Adipose tissue (tissue), 3 donors: ENCODE results near the gene IL17RD. TPM values are rescaled to one million over a fixed set of nuclear protein-coding genes. Genes with fewer than 3 reads are reported as not detected.

Experiments used
- H3K27ac ChIP-seq: one replicate; pipeline ENCODE4 v1.5.1; 2013; ENCODE audit warnings: low read depth, low read length
- WGBS, 3 donors: extraction: QIAGEN DNeasy Blood & Tissue Kit; methylation state at CpG; one replicate each; pipeline ENCODE4 v1.1.7; 2013; 5-methylcytosine and 5-hydroxymethylcytosine counted together
- polyA plus RNA-seq, 3 donors: library from polyadenylated mRNA; stranded (reverse); fragments of 200-250 nt; gene quantifications; one replicate each; pipeline ENCODE4 v1.2.3, GENCODE V29; 2013
- donor health status: healthy with polysubstance abuse.
- donor health status: Bipolar disorder and iron deficiency.
- donor health status: healthy.

The IL17RD gene
- polyA plus RNA-seq, 3 donors: 0.60 to 3.1 (median 0.85) TPM

DNA sequence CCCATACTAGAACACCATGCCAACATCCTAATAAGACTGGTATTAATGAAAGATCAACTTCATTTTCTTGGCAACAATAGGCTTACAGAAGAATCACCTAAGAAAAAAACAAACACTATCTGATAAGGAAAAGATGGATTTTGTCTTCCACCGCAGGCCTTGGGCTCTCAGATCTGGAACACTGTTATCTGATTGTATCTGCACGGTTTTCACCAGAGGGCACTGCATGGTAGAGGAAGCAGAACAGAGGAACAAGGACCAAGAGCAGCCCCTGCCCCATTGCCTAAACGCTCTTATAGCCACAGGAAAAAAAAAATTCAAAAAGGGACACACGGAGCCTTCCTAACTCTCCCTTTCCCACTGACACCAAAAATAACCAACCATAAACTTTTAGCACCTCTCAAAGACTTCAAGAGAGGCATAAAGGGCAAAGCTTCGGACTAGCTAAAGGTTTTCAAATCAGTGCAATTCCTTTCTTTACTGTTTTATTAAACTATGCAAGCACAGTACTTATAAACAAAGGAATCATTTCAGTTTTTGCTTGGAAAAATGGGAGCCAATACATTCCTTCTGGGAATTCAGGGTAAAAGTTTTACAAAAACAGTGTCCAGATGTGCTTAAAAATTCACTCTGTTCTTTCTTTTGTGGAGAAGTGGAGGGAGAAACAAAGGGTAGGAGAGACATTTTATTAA, 23.3 kb downstream of the IL17RD start:
- no peak overlapping the region for H3K27ac ChIP-seq

DNA sequence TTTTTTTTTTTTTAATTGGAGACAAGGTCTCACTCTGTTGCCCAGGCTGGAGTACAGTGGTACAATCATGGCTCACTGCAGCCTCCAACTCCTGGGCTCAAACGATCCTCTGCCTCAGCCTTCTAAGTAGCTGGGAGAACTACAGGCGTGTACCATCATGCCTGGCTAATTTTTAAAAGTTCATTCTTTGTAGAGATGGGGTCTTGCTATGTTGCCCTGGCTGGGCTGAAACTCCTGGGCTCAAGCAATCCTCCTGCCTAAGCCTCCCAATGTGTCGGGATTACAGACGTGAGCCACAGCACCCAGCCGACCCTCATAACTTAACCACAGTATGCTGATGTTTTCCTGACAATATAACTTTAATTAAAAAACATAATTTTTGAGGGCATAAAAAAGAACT, 24.3 kb downstream of the IL17RD start:
- WGBS, 3 donors: 92 to 94% (median 93%) methylated on average over 5 of the region's 5 CpGs

More for the DNA sequence above, 23.3 kb downstream of the IL17RD start:
- 34 to 35% (median 34%) methylated on average over 5 of the region's 5 CpGs for WGBS, 3 donors

DNA sequence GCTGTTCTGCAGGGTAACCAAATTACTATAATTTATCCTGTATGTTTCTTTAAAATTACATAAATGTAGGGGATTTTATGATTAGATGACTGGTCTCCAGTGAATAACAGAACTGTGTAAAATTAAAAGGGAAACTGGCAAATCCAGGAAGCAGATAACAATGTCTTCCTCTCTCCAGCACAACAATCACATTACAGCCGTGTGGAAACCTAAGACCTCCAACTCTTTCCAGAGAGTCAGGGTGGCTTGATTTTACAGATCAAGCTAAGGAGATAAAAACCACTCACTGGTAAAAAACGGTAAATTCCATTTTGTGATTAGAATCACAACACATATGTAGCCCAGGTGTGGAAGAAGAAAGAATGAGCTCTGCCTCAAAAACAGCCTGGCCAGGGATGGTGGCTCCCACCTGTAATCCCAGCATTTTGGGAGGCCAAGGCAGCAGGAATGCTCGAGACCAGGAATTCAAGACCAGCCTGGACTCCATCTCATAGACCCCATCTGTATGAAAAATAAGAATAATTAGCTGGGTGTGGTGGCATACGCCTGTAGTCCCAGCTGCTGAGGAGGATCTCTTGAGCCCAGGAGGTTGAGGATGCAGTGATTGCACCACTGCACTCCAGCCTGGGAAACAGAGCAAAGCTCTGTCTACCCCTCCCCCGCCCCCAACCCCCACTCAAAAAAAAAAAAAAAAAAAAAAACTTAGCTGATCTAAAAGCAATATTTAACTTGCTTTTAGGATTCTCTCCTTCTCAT, 29.0 kb downstream of the IL17RD start:
- no peak overlapping the region for H3K27ac ChIP-seq
- WGBS, 3 donors: 62 to 79% (median 67%) methylated on average over 5 of the region's 5 CpGs

More for the DNA sequence above, 24.3 kb downstream of the IL17RD start:
- no peak overlapping the region for H3K27ac ChIP-seq

DNA sequence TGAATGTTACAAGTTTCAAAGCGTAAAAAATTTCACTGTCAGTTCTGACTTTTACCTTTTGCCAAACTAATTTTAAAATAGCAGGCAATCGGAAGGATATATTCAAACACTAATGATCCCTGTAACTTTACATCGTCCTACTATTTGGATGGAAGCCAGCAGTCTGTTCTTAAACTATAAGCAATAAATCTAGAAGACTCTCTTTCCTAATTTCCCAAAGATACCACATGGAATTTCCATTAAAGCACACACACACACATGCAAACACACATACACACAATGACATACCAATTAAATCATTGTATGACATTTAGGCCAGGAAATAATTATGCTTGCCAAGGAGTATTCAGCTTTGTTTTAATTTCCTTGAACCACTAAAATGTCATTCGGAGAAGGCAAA, 32.0 kb downstream of the IL17RD start:
- no peak overlapping the region for H3K27ac ChIP-seq
- WGBS, 3 donors: 58 to 73% (median 61%) methylated on average over 4 of the region's 4 CpGs

DNA sequence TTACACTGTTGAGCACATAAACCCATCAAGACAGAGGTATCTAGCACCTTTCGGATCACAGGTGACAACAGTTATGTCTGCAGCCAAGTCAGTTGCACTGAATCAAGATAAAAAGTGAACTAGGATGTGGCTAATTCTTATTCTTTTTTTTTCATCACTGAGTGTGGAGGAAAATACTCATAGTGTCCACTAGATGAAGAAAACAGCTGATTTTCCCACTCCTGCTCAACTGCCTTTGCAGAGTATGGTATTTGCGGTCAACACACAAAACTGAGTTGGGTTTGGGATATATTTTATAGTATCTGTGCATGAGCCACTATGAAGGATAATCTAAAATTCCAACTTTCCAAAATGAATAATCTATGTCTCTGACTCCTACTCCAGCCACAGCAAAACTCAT, 32.5 kb downstream of the IL17RD start:
- WGBS, 3 donors: 60 to 87% (median 83%) methylated on average over 2 of the region's 2 CpGs
- H3K27ac ChIP-seq: no peak overlapping the region

DNA sequence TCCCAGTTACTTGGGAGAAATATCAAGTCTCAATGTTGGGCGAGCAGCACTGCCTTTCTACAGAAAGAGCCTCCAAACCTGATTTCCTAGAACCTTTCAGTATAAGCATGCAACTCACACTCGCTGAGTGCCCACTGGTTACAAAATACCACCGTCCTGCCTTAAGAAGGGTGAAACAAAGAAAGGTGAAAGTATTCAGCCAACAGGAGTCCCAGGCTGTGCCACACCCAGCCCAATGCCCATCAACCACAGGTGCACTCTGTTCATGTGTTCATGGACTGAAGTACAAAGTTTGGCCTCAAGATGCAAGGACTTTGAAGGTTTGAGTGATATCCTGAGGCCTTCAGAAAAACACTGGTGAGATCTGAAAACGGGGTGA, 34.0 kb downstream of the IL17RD start:
- no peak overlapping the region for H3K27ac ChIP-seq

DNA sequence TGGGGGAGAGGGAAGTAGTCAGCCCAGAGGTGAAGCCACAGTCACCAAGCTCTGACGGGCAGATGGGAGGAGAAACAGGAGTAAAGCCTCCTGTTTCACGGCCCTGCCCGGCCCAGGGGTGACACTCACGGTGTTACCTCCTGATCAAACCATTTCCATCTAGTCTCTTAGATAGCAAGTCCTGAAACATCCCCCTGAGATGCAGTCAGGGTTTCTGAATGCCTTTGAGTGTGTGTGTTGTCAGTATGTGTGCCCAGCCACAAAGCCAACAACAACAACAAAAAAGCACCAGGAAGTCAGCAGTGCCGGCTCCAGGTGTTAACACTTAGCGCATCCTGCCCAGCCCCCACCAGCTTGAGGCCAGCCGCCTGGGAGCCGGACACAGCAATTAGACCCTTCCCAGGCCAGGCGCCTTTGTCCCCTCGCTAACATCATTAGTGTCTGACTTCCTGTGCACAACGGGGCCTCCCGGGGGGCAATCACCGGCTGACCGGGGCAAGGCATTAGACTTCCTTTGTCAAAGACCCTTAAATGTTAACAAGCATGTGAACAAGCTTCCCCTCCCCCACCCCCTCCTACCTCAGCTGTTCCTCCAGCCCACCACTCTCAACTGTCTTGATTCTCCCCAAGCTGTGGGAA, 34.5 kb downstream of the IL17RD start:
- H3K27ac ChIP-seq: no peak overlapping the region
- WGBS, 3 donors: 38 to 55% (median 50%) methylated on average over 14 of the region's 14 CpGs

More for the DNA sequence above, 34.0 kb downstream of the IL17RD start:
- 77 to 78% (median 78%) methylated on average over 4 of the region's 4 CpGs for WGBS, 3 donors

DNA sequence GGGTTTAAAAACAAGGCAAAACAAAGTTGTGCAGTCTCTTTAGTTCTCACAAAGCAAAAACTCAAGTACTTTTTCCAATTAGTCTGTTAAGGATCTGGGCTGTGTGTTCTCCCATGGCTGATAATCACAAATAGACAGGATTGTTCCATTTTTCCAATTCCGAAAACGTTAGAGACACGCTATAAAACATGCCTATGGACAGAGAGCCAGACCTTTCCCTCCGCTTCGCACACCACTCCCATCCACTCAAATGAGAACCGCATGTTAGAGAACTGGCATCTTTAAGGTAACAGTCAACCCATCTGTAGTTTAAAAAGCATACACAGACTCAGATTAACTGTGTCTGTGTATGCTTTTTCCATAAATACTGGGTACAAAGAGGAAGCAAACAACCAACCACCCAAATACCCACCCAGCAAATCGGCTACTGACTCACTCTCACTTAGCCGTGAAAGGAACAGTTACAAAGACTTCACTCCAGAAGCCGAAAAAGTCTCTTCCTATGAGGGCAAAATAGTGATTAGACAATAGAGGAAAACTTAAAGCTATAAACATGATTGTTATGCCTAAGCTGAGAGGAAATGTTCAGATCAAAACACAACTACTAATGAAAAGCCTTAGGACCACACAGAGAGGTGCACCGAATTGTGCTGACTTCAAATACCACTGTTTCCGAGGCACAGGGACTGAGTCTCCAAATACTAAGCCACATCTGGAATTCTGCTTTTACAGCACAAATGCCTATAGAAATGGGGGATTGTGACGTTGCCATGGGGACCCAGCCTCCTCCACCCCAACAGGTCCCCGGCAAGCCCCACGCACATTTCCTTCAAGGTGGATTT, 36.1 kb downstream of the IL17RD start:
- WGBS, 3 donors: 75 to 80% (median 77%) methylated on average over 14 of the region's 14 CpGs
- no peak overlapping the region for H3K27ac ChIP-seq

DNA sequence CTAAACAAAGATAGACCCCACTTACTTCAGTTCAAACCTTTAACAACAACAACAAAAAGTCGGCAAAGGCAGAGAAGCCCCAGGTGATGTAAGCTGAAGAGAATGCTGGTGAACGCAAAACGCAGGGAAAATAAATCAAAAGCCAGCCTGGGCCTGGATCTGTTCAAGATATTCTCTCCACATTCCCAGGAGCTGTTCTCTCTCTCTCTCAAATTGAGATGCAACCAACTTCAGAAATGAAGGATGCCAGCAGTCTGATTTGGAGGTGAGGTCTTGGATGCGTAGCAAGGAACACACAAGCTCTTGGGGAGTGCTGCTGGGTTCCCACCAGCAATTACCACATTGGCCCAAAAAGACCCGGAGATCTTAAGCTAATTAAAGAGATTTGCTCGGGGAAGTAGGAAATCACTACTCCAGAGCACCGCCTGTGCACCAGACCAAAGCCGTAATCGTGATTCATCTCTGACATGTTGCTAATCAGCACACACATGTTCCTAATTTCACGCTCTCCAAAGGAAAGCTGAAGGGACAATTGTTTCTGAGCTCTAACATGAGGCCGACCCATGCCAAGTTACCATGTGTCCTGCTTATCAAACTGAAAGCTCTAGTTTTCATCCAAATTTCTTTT, 37.1 kb downstream of the IL17RD start:
- 55 to 68% (median 57%) methylated on average over 11 of the region's 11 CpGs for WGBS, 3 donors
- H3K27ac ChIP-seq: no peak overlapping the region

DNA sequence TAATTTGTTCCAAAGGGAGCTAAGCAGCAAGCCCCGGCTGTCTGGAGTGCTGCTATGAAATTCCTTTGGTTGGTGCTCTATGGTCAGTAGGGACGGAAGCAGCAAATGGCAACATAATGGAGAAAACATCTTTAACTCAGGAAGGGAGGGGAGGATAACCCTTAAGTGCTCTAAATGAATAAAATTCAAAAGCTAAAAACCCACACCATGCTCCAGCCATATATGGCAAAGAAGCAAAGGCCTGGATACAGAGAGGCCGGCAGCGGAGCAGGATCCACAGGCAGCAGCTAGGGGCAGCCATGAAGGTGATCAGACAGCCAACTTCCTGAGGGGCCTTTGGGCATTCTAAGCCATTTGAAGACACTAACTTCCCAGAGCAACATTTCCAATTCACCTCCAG, 38.9 kb downstream of the IL17RD start:
- WGBS, 3 donors: 92 to 93% (median 93%) methylated on average over 4 of the region's 4 CpGs
- H3K27ac ChIP-seq: no peak overlapping the region

DNA sequence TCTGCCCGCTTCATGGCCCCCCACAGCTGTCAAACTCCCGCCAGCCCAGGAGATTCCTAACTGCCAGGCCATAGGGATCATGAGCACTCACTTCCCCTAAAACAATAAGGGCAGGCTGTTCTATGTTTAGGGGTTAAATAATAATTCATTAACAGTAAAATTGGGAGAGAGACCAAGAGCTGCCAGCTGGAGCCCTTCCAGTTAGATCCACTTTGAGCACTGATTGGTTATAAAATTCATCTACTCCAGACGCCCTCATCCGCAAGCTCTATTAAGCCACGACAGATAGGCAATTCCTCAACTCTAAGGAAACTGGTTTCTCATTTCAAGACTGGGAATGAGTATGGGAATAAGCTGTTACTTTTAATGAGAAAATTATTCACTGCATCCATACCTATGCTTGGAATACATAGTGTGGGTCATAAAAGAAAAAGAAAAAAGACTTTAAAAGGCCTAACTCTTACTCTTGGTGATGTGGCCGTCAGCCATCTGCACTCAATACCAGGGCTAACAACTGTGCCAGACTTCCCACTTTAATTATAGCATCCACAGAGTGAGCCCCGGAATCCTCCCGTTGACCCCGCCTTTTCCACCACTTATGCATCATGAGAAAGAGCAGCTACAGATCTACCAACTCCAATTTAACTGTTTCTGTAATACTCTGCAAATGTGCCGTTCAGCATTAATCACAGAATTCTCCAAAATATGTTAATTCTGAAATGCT, 44.5 kb downstream of the IL17RD start:
- no peak overlapping the region for H3K27ac ChIP-seq
- 62 to 66% (median 65%) methylated on average over 10 of the region's 10 CpGs for WGBS, 3 donors

DNA sequence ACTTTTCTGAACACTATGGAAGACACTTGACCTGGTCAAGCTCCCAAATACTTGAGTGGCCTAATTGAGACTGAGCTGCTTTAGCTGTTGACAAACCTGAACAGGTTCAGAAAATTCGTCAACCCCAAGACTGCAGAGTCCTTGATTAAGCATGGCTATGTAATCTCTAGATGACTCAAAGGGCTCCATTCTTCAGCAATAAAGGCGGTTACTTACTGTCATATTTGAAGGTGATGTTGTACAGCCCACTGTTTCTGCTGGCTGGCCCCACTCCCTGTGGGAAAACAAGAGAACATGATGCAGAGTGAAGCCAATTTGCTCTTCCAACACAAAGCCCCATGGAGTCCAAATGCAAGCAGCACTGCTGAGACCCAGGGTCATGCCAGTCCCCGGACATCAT, 45.1 kb downstream of the IL17RD start:
- 66 to 77% (median 71%) methylated on average over 3 of the region's 3 CpGs for WGBS, 3 donors
- H3K27ac ChIP-seq: no peak overlapping the region

DNA sequence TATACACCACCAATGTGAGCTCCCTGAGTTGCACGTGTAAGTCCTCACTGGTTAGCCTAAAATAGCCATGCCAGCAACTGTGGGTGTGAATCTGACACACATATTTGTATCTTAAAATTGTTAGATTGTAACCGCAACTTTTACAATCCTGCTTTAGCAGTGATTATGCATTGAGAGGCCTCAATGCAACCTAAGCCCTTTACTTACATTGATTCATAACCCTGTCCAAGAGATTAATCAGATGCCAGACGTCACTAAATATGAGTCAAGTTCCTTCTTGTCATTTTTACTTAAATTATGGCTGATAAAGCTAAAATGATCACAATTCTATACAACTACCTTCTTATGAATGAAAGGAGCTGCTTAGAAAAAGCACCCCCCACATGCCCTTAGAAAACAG, 46.9 kb downstream of the IL17RD start:
- 53 to 58% (median 57%) methylated on average over 3 of the region's 3 CpGs for WGBS, 3 donors
- H3K27ac ChIP-seq: no peak overlapping the region

DNA sequence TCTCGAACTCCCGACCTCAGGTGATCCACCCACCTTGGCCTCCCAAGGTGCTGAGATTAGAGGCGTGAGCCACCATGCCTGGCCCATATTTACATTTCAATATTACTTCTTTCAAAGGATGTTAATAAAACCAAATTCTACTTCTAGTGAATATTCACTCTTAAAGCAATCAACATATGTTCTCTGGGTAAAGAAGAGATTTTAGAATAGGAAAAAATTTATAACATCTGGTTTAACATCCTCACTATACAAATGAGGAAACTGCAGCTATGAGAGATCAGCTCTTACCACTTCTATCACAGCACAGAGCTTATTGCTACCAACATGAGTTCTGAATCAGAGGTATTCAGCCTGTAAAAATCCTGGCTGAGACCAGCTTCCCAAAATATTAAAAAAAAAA, 48.7 kb downstream of the IL17RD start:
- no peak overlapping the region for H3K27ac ChIP-seq
- 85 to 97% (median 97%) methylated on average over 3 of the region's 3 CpGs for WGBS, 3 donors

DNA sequence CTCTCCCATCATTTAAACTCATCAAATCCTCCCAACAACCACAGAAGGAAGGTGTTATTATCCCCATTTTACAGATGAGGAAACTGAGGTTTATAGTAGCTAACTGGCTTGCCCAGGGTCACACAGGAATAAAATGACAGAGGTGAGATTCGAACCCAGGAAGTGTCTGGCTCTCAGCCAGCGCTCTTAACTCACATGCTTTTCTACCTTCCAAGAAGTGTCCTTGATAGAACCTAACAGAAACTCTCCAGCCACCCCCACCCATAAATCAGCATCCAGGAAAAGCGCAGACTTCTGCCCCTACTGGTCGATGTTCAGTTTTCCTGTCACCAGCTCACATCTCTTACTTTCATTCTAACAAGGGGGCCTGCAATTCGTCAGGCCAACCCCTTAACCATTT, 52.9 kb downstream of the IL17RD start:
- 46 to 66% (median 54%) methylated on average over 5 of the region's 5 CpGs for WGBS, 3 donors
- no peak overlapping the region for H3K27ac ChIP-seq

DNA sequence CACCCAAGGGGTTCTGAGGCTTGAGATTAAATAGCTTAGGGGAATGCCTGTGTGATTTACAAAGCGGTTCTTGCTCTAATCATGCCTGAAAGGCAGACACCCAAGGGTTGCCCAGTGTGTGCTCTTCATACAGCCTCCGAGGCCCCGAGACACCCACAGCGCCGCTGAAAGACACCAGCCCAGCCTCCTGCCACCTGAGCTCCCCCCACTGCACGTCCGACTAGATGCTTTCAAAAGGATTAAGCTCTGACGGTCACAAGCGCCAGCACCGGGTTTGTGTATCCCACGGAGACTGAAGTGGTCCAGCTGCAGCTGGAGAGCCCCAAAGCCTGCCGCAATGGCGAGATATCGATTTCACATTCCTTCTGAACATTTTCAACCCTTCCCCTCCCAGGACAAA, 54.4 kb downstream of the IL17RD start:
- no peak overlapping the region for H3K27ac ChIP-seq
- WGBS, 3 donors: 45 to 81% (median 68%) methylated on average over 14 of the region's 14 CpGs

DNA sequence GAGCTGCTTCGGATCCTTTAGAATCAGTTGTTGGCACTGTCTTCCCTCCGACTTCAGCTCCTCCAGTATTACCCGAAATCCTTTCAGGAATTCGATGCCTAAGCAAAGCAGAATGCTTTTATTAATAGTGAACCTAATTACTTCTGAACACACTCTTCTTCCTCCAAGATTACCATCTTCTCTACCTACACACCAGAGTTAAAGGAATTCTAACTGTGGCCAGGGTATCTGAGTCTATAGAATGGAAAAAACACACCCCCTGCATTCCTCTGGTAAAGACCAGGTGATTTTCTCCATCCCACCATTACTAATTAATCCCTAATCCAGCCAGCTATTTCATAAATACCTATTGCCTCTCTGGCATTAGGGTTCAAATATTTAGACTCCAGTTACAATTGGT, 54.9 kb downstream of the IL17RD start:
- 68 to 92% (median 89%) methylated on average over 4 of the region's 4 CpGs for WGBS, 3 donors
- no peak overlapping the region for H3K27ac ChIP-seq
